IMR-90 (cell line): ENCODE measurements around the gene PCK1.

Source experiments
- BHLHE40 ChIP-seq: fragments of 150-350 bp; IDR thresholded peaks from 2 replicates; pipeline ENCODE4 v1.6.1; 2016; ENCODE audit warnings: mild to moderate bottlenecking, low read depth, low read length
- CEBPB ChIP-seq: IDR thresholded peaks from 2 replicates; pipeline ENCODE4 v1.6.1; 2012; ENCODE audit warnings: low read depth, low read length, improper control_type of control experiment
- CTCF ChIP-seq: conservative IDR thresholded peaks from 2 replicates; pipeline ENCODE4 v1.5.1; 2012; ENCODE audit warnings: mild to moderate bottlenecking, low read depth, low read length, improper control_type of control experiment
- ELK1 ChIP-seq: fragments of 150-350 bp; IDR thresholded peaks from 2 replicates; pipeline ENCODE4 v1.6.1; 2016; ENCODE audit warnings: low read depth, mild to moderate bottlenecking, low read length, moderate library complexity, borderline replicate concordance
- MAFK ChIP-seq: IDR thresholded peaks from 2 replicates; pipeline ENCODE4 v1.6.1; 2012; ENCODE audit warnings: low read depth, low read length, improper control_type of control experiment
- MAZ ChIP-seq: IDR thresholded peaks from 2 replicates; pipeline ENCODE4 v1.6.1; 2012; ENCODE audit warnings: low read depth, mild to moderate bottlenecking, low read length, improper control_type of control experiment, moderate library complexity, borderline replicate concordance
- NFE2L2 ChIP-seq: fragments of 150-350 bp; IDR thresholded peaks from 2 replicates; pipeline ENCODE4 v1.6.1; 2016; ENCODE audit warnings: low read depth, mild to moderate bottlenecking, low read length
- POLR2A ChIP-seq: IDR thresholded peaks from 2 replicates; pipeline ENCODE4 v1.6.1; 2012; ENCODE audit warnings: mild to moderate bottlenecking, low read depth, low read length
- RAD21 ChIP-seq: IDR thresholded peaks from 2 replicates; pipeline ENCODE4 v1.6.1; 2012; ENCODE audit warnings: low read length, improper control_type of control experiment
- SMC3 ChIP-seq: fragments of 150-350 bp; IDR thresholded peaks from 2 replicates; pipeline ENCODE4 v1.6.1; 2016; ENCODE audit warnings: low read depth, mild to moderate bottlenecking, antibody characterized with exemption, low read length, moderate library complexity
- USF2 ChIP-seq: fragments of 150-350 bp; IDR thresholded peaks from 2 replicates; pipeline ENCODE4 v1.6.1; 2017; ENCODE audit warnings: mild to moderate bottlenecking, antibody characterized with exemption, low read length, low read depth

GRCh38 chr20:57566399-57566798 lies 5.5 kb downstream of the PCK1 start:
- TF ChIP-seq CTCF (no peak), CEBPB (no peak), POLR2A (no peak), ELK1 (no peak), USF2 (no peak), MAFK (no peak), RAD21 (no peak), MAZ (no peak), SMC3 (no peak), BHLHE40 (no peak), NFE2L2 (no peak)
